GM13977 (cell line): ENCODE data around the gene CDADC1.
"Not testable (repeated sequence)": the region's sequence is repeated elsewhere in the genome, so short reads cannot be mapped to it uniquely, and the experiment has no call there.

Experiments
- DNase-seq: peaks from one replicate; pipeline ENCODE4 v3.0.0; 2012; ENCODE audit warnings: low spot score
- in situ Hi-C: fragments of 300-500 bp; cut with MboI; formaldehyde crosslinking; loops from one replicate; pipeline ENCODE4 v1.12.0; 2022; ENCODE audit warnings: low sequenced_read_pairs, low pct_unique_long_range_greater_than_20kb, mixed read lengths, inconsistent platforms; ENCODE audit not compliant: unreplicated experiment
- TF ChIP-seq, protein P1 (sequence below): IDR thresholded peaks from 2 replicates; pipeline ENCODE4 v1.5.1; 2012; ENCODE audit warnings: mild to moderate bottlenecking, control low read depth; ENCODE audit not compliant: insufficient read depth; ENCODE audit errors: extremely low read depth, missing control alignments

Gene CDADC1

DNA sequence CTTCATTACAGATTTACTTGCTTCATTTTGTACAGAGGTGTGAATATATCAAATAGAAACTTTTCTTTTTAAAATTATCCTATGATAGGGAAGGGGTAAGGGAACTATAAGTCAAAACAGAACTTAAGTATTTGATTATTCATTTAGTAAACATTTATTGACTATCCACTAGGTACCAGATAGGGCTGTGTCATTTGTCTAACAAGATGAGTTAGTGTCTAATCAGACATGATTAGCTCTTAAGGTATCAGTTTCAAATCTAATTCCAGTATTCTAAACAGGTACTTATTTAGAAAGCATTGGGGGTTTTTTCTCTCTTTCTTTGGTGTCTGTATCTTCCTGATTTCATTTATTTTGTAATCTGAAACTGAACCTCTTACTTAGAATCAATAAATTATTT, 32.2 kb downstream of the CDADC1 start:
- TF ChIP-seq, protein P1, sequence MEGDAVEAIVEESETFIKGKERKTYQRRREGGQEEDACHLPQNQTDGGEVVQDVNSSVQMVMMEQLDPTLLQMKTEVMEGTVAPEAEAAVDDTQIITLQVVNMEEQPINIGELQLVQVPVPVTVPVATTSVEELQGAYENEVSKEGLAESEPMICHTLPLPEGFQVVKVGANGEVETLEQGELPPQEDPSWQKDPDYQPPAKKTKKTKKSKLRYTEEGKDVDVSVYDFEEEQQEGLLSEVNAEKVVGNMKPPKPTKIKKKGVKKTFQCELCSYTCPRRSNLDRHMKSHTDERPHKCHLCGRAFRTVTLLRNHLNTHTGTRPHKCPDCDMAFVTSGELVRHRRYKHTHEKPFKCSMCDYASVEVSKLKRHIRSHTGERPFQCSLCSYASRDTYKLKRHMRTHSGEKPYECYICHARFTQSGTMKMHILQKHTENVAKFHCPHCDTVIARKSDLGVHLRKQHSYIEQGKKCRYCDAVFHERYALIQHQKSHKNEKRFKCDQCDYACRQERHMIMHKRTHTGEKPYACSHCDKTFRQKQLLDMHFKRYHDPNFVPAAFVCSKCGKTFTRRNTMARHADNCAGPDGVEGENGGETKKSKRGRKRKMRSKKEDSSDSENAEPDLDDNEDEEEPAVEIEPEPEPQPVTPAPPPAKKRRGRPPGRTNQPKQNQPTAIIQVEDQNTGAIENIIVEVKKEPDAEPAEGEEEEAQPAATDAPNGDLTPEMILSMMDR = no peak
- DNase-seq = no peak
- in situ Hi-C loops = no loop called here

DNA sequence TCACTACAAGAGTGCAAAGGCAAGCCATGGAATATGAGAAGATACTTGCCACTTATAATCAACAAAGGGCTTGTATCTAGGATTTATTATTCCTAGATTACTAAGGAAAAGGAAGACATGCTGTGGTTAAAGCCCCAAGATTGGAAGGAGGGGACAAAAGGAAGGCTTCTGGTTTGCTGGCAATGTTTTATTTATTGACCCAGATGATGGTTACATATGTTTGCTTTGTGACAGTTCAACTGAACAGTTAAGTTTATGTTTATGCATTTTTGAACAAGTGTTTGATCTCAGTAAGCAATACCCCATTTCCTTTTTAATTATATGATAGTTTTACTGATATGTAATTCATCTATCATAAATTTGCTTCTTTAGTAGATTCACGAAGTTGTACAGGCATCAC, 40.3 kb downstream of the CDADC1 start:
- no peak for DNase-seq
- TF ChIP-seq, protein P1 = no peak
- in situ Hi-C loops = no loop called here

DNA sequence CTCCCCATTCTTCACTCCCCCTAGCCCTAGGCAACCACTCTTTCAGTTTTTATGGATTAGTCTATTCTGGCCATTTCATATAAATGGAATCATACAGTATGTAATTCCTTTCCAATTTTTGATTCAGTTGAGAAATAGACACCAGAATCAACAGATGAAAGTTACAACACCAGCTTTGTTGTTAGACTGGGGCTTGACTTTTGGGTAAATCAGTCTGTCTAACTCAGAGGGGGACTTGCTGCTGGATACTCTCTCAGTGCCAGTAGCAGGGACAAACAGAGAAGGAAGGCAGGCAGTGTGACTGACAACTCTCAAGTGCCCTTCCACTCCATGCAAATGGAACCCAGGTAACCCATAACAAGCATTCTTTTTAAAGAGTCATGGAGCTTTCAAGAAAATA, 40.7 kb downstream of the CDADC1 start:
- in situ Hi-C loops = no loop called here
- TF ChIP-seq, protein P1 = no peak
- DNase-seq = no peak

DNA sequence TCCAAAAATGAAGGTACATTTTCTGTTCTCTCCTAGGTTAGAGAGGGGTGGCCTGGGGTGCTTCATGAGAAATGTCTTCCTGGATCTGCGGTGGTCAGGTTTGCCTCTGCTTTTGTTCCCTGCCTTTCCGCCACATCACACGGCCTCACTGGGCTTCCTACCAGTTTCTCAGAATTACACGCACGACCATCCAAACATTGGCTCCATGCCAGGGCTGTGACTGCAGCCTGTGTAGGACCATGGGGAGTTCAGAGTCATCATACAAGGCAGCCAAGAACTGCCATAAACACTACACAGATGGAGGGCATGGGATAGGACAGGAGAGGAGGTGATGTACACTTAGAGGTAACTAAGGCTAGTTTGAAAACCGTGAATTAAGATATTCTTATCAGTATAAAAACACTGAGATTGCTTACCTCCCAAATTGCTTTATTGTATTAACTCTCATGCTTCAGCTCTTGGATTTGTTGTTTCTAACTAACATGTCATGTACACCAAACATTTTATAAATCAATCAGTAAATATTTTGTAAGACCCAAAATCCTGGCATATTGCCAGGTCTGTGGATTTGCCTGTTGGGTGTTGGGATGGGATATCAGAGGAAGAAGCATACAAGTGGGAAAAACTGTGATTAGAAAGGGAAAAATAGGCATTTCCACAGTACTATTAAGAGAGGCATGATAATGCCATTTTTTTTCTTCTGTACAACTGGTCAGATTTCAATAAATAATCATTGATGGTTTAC, 45.2 kb downstream of the CDADC1 start:
- in situ Hi-C loops = no loop called here
- DNase-seq = no peak
- TF ChIP-seq, protein P1 = no peak

DNA sequence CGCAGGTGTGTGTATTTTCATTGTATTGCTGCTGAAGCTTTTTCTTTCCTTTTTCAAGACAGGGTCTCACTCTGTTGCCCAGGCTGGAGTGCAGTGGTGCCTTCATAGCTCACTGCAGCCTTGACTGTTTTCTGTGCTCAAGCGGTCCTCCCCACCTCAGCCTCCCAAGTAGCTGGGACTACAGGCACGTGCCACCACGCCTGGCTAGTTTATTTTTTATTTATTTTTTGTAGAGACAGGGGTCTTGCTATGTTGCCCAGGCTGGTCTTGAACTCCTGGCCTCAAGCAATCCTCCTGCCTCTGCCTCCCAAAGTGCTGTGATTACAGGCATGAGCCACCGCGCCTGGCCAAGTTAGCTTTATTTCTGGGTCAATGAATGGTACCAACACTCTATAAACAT, 47.0 kb downstream of the CDADC1 start:
- DNase-seq, in situ Hi-C loops: not testable (repeated sequence)

DNA sequence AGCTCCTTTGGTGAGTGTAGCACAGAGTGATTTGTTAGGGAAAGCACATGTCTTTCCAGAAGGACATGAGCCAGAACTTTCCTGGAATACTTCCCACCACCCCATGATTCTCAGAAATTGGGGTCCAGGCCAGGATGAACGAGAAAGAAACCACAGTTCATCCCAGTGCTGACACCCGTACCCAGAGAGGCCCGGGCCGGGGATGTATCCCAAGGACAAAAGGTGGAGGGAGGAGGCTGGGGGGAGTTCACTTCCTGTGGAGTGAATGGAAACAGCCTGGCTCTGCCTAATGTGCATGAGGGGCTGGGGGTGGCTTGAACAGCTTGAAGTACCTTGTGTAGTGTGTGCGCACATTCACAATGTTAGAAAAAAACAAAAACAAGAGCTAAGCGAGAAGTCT, 47.5 kb downstream of the CDADC1 start:
- TF ChIP-seq, protein P1 = no peak
- no peak for DNase-seq
- in situ Hi-C loops = no loop called here

DNA sequence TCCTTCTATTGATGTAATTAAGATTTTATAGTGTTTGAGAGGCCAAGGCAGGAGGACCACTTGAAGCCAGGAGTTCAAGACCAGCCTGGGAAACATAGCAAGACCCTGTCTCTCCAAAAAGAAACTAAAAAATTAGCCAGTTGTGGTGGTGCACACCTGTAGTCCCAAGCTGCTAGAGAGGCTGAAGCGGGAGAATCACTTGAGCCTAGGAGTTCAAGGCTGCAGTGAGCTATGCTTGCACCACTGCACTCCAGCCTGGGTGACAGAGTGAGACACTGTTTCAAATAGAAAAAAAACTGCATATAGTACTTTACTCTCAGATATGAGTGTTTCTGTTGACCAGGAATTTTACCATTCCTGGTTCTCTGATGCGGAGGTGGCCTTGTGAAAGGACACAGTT, 48.9 kb downstream of the CDADC1 start:
- TF ChIP-seq, protein P1 = no peak
- in situ Hi-C loops = no loop called here
- DNase-seq = no peak
